Vagina (tissue), 2 donors: Measurements from ENCODE around the gene CRISPLD2. TPM values are rescaled to one million over a fixed set of nuclear protein-coding genes. Genes with fewer than 3 reads are reported as not detected.

Experiments
- DNase-seq, 2 donors: peaks; one replicate each; pipeline ENCODE4 v3.0.0-alpha.2; 2017; ENCODE audit errors: extremely low spot score in 2 of 2
- H3K27ac ChIP-seq: fragments of 200-600 bp; sonication (generic); one replicate; pipeline ENCODE4 v1.5.1; 2019
- H3K27me3 ChIP-seq: fragments of 200-600 bp; sonication (generic); one replicate; pipeline ENCODE4 v1.5.1; 2019
- H3K36me3 ChIP-seq, 2 donors: fragments of 200-600 bp; sonication (generic); one replicate each; pipeline ENCODE4 v1.5.1; 2017 to 2019
- H3K4me1 ChIP-seq: fragments of 200-600 bp; sonication (generic); one replicate; pipeline ENCODE4 v1.5.1; 2019
- H3K4me3 ChIP-seq, 2 donors: fragments of 200-600 bp; sonication (generic); 1 replicate in 1 of 2; 2 replicates in 1 of 2; pipeline ENCODE4 v1.5.1; 2016 to 2019
- H3K9me3 ChIP-seq: fragments of 200-600 bp; sonication (generic); one replicate; pipeline ENCODE4 v1.5.1; 2019
- CTCF ChIP-seq, 3 experiments: fragments of 450-650 bp in 2 of 3; fragments of 200-600 bp in 1 of 3; sonication (generic) in 1 of 3; IDR thresholded peaks; one replicate each; pipeline ENCODE4 v1.5.1; 2017 to 2019; ENCODE audit warnings: antibody characterized with exemption in 3 of 3, mild to moderate bottlenecking in 2 of 3, moderate library complexity in 2 of 3
- POLR2A ChIP-seq, 2 donors: fragments of 450-650 bp; IDR thresholded peaks; one replicate each; pipeline ENCODE4 v1.6.1; 2017; ENCODE audit warnings: antibody characterized with exemption in 2 of 2, mild to moderate bottlenecking in 2 of 2, moderate library complexity in 2 of 2
- POLR2AphosphoS5 ChIP-seq, 2 donors: sonication (generic); formaldehyde crosslinking; IDR thresholded peaks; one replicate each; pipeline ENCODE4 v1.9.0; 2017; ENCODE audit warnings: antibody characterized with exemption in 2 of 2, mild to moderate bottlenecking in 2 of 2, low read depth in 1 of 2; ENCODE audit not compliant: insufficient read depth in 1 of 2
- intact Hi-C: fragments of 100-400 bp; cut with DNase I; formaldehyde crosslinking; loops from one replicate; pipeline ENCODE4 v1.15.1; 2023
- total RNA-seq: library from RNA; depleted of rRNA; stranded (reverse); fragments of >200 nt; gene quantifications from one replicate; pipeline ENCODE4 v1.2.3, GENCODE V29; 2016

CRISPLD2 gene
- total RNA-seq, 1 donor from 2014 or later = 320 TPM

GRCh38 chr16:84826558-84826941, 6.8 kb downstream of the CRISPLD2 start:
- H3K27me3 ChIP-seq = no peaks in the 10 kb centered on the region
- H3K36me3 ChIP-seq = no peaks in the 10 kb centered on the region
- TF ChIP-seq POLR2A (IDR thresholded peaks at IDR 0.05) (no peak), CTCF (IDR thresholded peaks at IDR 0.05) (no peak), POLR2AphosphoS5 (IDR thresholded peaks at IDR 0.05; ENCODE audit: insufficient read depth in 1 of 2, low read depth in 1 of 2) (peak in 1 of 2 donors; percentile 82)
- peak overlapping the region; percentile 95 for H3K27ac ChIP-seq
- intact Hi-C loops = no loop called here
- DNase-seq = no peak
- no peaks in the 10 kb centered on the region for H3K9me3 ChIP-seq
- H3K4me3 ChIP-seq = peak overlapping the region in 1 of 2 donors; percentile 41
- peaks cover 66% of the 10 kb centered on the region for H3K4me1 ChIP-seq

GRCh38 chr16:84827131-84827574, 7.4 kb downstream of the CRISPLD2 start:
- H3K27ac ChIP-seq = peak overlapping the region; percentile 95
- no peak for DNase-seq
- H3K27me3 ChIP-seq = no peaks in the 10 kb centered on the region
- peak overlapping the region in 1 of 2 donors; percentile 41 for H3K4me3 ChIP-seq
- no peaks in the 10 kb centered on the region for H3K36me3 ChIP-seq
- no peaks in the 10 kb centered on the region for H3K9me3 ChIP-seq
- intact Hi-C loops = no loop called here
- TF ChIP-seq CTCF (IDR thresholded peaks at IDR 0.05) (no peak), POLR2AphosphoS5 (IDR thresholded peaks at IDR 0.05; ENCODE audit: insufficient read depth in 1 of 2, low read depth in 1 of 2) (no peak), POLR2A (IDR thresholded peaks at IDR 0.05) (no peak)
- H3K4me1 ChIP-seq = peaks cover 67% of the 10 kb centered on the region

GRCh38 chr16:84827897-84828296, 8.1 kb downstream of the CRISPLD2 start:
- no peaks in the 10 kb centered on the region for H3K9me3 ChIP-seq
- H3K27ac ChIP-seq = peak overlapping the region; percentile 95
- peak in 1 of 2 donors; percentile 2 for TF ChIP-seq POLR2AphosphoS5 (IDR thresholded peaks at IDR 0.05; ENCODE audit: insufficient read depth in 1 of 2, low read depth in 1 of 2)
- TF ChIP-seq POLR2A (IDR thresholded peaks at IDR 0.05) = no peak
- peaks cover 74% of the 10 kb centered on the region for H3K4me1 ChIP-seq
- H3K36me3 ChIP-seq = no peaks in the 10 kb centered on the region
- DNase-seq = no peak
- no peaks in the 10 kb centered on the region for H3K27me3 ChIP-seq
- H3K4me3 ChIP-seq = no peak overlapping the region
- intact Hi-C loops = no loop called here

- H3K36me3 ChIP-seq = no peaks in the 10 kb centered on the region
Observed at GRCh38 chr16:84828322-84828721, 8.5 kb downstream of the CRISPLD2 start.

GRCh38 chr16:84829168-84829965, 9.6 kb downstream of the CRISPLD2 start:
- Histone ChIP-seq H3K4me1 (peaks cover 87% of the 10 kb centered on the region), H3K27me3 (no peaks in the 10 kb centered on the region), H3K36me3 (no peaks in the 10 kb centered on the region), H3K9me3 (no peaks in the 10 kb centered on the region), H3K4me3 (no peak overlapping the region), H3K27ac (peak overlapping the region; percentile 95)
- DNase-seq = no peak
- intact Hi-C loops = no loop called here
- peak; percentile 62 to 78 for TF ChIP-seq POLR2AphosphoS5 (IDR thresholded peaks at IDR 0.05; ENCODE audit: insufficient read depth in 1 of 2, low read depth in 1 of 2)
- peak in 1 of 2 donors; percentile 4 for TF ChIP-seq POLR2A (IDR thresholded peaks at IDR 0.05)
- TF ChIP-seq CTCF (IDR thresholded peaks at IDR 0.05) = no peak

More at GRCh38 chr16:84828322-84828721, 8.5 kb downstream of the CRISPLD2 start:
- Histone ChIP-seq H3K27ac (peak overlapping the region; percentile 95), H3K9me3 (no peaks in the 10 kb centered on the region), H3K4me3 (no peak overlapping the region), H3K27me3 (no peaks in the 10 kb centered on the region), H3K4me1 (peaks cover 78% of the 10 kb centered on the region)
- no peak for DNase-seq
- intact Hi-C loops = no loop called here
- TF ChIP-seq POLR2AphosphoS5 (IDR thresholded peaks at IDR 0.05; ENCODE audit: insufficient read depth in 1 of 2, low read depth in 1 of 2) (no peak), POLR2A (IDR thresholded peaks at IDR 0.05) (no peak), CTCF (IDR thresholded peaks at IDR 0.05) (no peak)
